Fibroblast of pulmonary artery (primary cell): Measurements from ENCODE around the gene GSK3A.

Experiments used
- DNase-seq: peaks from one replicate; pipeline ENCODE4 v3.0.0-alpha.2; 2010; ENCODE audit warnings: low read depth
- H3K4me3 ChIP-seq: replicated peaks from 2 replicates; pipeline ENCODE4 v1.5.1; 2011; ENCODE audit warnings: low read depth, mild to moderate bottlenecking, control low read depth, low read length, moderate library complexity
- TF ChIP-seq, protein P1 (sequence below): IDR thresholded peaks from 2 replicates; pipeline ENCODE4 v1.5.1; 2011; ENCODE audit warnings: mild to moderate bottlenecking, control low read depth, low read length, inconsistent platforms; ENCODE audit errors: missing control alignments

The GSK3A gene

DNA sequence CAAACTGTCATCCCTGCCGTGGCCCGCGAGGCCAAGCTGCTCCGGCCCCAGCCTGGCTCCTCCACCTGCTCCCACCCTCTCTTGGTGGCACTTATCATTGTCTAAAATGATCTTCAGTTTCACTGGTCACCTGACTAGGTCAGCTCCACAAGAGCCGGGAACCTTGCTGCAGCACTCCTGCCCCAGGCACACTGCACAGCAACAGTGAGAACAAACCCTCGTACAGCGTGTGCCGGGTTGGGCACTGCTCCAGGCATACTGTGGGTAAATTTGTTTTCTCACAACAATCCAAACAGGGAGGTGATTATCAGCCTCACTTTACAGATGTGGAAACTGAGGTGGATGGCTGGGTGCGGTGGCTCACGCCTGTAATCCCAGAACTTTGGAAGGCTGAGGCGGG, 33.8 kb downstream of the GSK3A start:
- no peak for DNase-seq
- no peak overlapping the region for H3K4me3 ChIP-seq
- TF ChIP-seq, protein P1, sequence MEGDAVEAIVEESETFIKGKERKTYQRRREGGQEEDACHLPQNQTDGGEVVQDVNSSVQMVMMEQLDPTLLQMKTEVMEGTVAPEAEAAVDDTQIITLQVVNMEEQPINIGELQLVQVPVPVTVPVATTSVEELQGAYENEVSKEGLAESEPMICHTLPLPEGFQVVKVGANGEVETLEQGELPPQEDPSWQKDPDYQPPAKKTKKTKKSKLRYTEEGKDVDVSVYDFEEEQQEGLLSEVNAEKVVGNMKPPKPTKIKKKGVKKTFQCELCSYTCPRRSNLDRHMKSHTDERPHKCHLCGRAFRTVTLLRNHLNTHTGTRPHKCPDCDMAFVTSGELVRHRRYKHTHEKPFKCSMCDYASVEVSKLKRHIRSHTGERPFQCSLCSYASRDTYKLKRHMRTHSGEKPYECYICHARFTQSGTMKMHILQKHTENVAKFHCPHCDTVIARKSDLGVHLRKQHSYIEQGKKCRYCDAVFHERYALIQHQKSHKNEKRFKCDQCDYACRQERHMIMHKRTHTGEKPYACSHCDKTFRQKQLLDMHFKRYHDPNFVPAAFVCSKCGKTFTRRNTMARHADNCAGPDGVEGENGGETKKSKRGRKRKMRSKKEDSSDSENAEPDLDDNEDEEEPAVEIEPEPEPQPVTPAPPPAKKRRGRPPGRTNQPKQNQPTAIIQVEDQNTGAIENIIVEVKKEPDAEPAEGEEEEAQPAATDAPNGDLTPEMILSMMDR, result no peak

DNA sequence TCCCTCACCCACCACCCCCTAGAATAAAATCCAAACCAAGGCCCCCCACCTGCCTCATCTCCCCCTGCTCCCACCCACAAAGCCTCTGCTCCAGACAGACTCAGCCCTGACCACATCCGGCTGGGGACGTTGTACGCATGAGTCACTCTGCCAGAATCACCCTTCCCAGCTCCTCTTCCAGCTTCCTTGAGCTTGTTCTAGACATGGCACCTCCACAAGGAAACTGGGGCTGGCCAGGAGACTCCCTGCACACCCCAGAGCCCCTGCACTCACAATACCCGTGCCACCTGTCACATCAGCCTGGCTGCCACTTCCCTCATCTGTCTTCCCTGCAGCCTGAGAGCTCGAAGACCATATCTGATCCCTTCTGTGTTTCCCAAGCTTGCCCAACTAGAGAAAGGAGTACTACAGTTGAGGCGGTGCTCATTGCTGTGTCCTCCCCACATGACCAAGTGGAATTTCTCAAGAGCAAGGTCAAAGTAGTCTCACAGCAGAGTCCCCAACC, 34.6 kb downstream of the GSK3A start:
- TF ChIP-seq, protein P1, result no peak
- peak; percentile 71 for DNase-seq
- no peak overlapping the region for H3K4me3 ChIP-seq

DNA sequence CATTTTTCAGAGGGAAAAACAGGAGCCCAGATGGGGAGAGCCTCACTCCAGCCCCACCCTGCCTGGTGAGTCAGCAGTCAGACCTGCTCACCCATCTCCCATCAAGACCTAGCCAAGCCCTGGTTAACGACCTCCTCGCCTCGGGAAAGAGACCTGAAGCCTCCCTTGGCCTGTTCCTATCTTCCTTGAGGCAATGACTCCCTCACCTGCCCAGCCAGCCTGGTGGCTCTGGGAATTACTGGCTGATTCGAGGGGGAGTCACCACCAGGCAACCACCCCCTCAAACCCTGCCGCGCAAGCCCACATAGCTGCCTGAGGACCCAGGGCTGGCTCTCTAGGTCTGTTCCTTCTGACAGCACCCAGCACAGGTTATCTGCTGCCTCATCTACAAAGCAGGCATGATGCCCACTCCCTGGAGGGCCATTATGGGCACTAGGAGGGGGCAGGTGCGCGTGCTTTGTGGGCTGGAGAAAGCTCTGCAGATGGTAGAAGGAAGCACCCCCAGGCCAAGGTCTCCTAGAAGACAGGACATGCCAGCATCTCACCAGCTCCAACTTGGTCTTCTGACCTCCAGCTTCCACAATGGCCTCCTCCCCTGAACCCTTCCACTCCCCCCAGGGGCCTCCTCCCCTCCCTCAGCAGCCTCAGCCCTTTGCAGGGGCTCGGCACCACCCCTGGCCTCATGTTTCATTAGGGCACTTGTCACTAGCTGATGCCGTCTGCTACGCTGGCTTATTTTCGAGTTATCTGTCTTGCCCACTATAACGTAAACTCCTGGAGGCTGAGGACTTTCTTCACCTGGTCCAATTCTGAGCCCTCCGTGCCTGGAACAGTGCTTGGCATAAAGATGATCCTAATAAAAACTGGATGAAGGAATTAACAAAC, 35.3 kb downstream of the GSK3A start:
- H3K4me3 ChIP-seq, result no peak overlapping the region

DNA sequence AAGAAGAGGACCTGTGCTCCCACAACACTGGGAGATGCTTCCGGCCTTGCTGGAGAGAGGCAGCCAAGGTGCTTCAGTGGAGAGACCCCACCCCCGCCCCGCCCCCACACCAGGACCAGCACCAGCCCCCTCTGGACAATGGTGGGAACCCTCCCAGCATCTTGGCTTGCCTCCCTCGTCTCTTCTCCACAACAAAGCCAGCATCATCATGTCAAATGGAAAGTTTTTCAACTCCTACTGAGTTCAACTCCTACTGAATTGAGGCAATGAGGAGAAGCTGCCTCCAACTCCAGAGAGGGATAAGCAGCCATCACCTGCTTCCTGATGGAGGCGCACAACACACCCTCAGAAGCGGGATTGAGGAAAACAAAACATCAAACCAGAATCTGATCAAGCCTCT, 37.7 kb downstream of the GSK3A start:
- TF ChIP-seq, protein P1, result no peak
- no peak for DNase-seq
- H3K4me3 ChIP-seq, result no peak overlapping the region

More for the DNA sequence above, 35.3 kb downstream of the GSK3A start:
- DNase-seq, result no peak
- TF ChIP-seq, protein P1, result no peak

DNA sequence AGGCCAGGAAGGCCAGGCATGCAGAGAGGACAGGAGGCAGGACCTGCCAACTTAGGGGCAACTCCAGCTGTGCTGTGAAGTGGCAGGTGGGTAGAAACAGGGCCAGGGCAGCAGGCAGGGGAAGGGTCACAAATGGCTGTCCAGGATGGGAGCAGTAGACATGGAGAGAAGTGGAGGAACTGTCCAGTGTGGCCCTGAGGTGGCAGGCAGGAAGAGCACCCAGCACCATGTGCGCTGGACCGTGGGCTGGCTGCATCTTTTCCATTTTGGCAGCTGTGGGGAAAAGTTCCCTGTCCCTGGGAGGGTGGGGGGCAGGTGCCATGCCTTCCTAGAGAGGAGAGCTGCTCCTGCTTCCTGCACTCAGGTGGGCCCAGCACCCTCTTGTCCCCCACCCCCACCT, 38.7 kb downstream of the GSK3A start:
- DNase-seq, result no peak
- H3K4me3 ChIP-seq, result no peak overlapping the region
- TF ChIP-seq, protein P1, result no peak

DNA sequence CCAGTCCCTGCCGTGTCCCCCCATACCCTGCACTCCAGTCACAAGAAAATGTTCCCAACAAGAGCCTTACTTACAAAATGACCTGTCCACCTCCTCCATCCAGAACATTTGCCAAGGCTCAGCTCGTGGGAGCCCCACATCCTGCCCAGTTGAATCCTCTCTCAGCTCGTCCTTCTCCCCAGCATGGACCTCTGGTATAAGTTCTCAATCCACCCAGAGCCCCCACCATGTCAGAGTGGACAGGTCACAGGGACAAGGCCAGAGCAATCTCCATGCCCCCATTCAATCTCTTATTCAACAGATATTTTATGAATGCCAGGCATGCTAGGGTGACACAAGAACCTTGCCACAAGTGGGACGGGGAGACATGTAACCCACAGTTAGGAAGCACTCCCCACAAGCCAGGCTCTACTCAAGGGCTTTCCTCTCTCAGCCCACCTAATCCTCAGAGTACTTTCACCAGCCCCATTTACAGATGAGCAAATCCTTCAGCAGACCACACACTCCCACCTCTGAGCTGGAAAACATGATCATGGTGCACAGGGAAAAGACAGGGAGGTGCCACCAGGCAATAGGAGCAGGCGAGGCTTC, 40.0 kb downstream of the GSK3A start:
- TF ChIP-seq, protein P1, result no peak
- H3K4me3 ChIP-seq, result no peak overlapping the region
- DNase-seq, result no peak
